ENCODE results near the gene DCAF4. TPM values are rescaled to one million over a fixed set of nuclear protein-coding genes. Genes with fewer than 3 reads are reported as not detected.
"Not testable (repeated sequence)": the region's sequence is repeated elsewhere in the genome, so short reads cannot be mapped to it uniquely, and the experiment has no call there.

The DCAF4 gene
- total and polyA plus RNA-seq, 2 of the 4 experiments (the other 2 are of a cell fraction): 28.8 to 29.4 TPM

DNA sequence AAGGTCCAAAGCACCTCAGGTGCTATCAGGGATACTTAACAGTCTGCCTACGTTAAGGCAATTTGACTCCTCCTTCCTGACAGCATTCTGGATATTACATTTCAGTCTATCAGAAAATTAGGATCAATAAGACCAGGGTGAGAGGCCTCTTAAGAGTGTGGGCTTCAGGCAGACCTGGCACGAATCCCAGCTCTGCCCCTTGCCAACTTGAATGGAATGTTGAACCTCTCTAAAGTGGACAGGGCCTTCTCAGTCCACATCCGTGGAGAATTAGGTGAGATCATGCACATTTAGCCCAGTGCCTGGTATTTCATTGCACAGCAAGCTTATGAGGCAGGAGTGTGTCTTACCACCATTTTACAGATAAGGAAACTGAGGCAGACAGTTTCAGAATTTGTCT is 25.9 kb downstream of the DCAF4 start:
- no peak for ATAC-seq (ENCODE audit: low read depth)
- Histone ChIP-seq H4K8ac (ENCODE audit: low read depth in 2 of 2, low read length in 2 of 2) (no peak overlapping the region), H3K27me3 (ENCODE audit: control insufficient read depth, insufficient read depth, low read length) (no peaks in the 10 kb centered on the region), H3K9ac (ENCODE audit: low read depth, low read length) (no peak overlapping the region), H3K4me2 (ENCODE audit: low read depth, low read length) (no peak overlapping the region), H3K9me3 (ENCODE audit: control insufficient read depth, insufficient read depth, low read length) (no peaks in the 10 kb centered on the region), H3K79me1 (ENCODE audit: low read depth in 1 of 2, low read length in 2 of 2) (no peaks in the 10 kb centered on the region), H2AK5ac (ENCODE audit: low read depth, low read length) (no peak overlapping the region), H2BK5ac (ENCODE audit: low read depth, low read length, poor library complexity, severe bottlenecking) (no peak overlapping the region), H3K27ac (ENCODE audit: insufficient read depth, low read length) (no peak overlapping the region), H2BK120ac (ENCODE audit: low read depth, low read length) (no peak overlapping the region), H3K4me1 (ENCODE audit: control insufficient read depth, insufficient read depth, low read length) (no peaks in the 10 kb centered on the region), H3K14ac (replicated peaks; ENCODE audit: low read depth, low read length) (no peak overlapping the region), H4K5ac (ENCODE audit: low read depth, low read length) (no peak overlapping the region), H2BK20ac (ENCODE audit: low read depth, low read length) (no peak overlapping the region), H2AK9ac (replicated peaks; ENCODE audit: low read depth, low read length, poor library complexity) (no peak overlapping the region), H3K18ac (ENCODE audit: low read depth, low read length) (no peak overlapping the region), H3K4me3 (ENCODE audit: insufficient read depth, low read depth, low read length) (no peak overlapping the region), H3K23ac (ENCODE audit: low read depth, low read length) (no peak overlapping the region), H3K9me1 (ENCODE audit: insufficient read depth, low read length) (peaks cover 1% of the 10 kb centered on the region), H3K4ac (ENCODE audit: low read depth, low read length) (no peak overlapping the region), H2BK15ac (ENCODE audit: low read depth, low read length) (no peak overlapping the region), H4K20me1 (ENCODE audit: insufficient read depth, low read length) (no peaks in the 10 kb centered on the region), H4K91ac (ENCODE audit: insufficient read depth, low read depth, low read length) (no peak overlapping the region), H2AFZ (replicated peaks; ENCODE audit: low read length, poor library complexity) (no peak overlapping the region), H3K56ac (ENCODE audit: extremely low read depth, insufficient read depth, low read length) (no peak overlapping the region), H3K36me3 (ENCODE audit: control insufficient read depth, insufficient read depth, low read length) (peaks cover 19% of the 10 kb centered on the region)
- DNase-seq: no peak
- intact Hi-C loops (cut with micrococcal nuclease): no loop called here
- dilution Hi-C loops (cut with HindIII; ENCODE audit: low sequenced_read_pairs, unreplicated experiment): no loop called here
- BruUV-seq (replicated peaks): no TSS peak
- POLR2A ChIA-PET (ENCODE audit: unreplicated experiment): no interaction called here
- CTCF ChIA-PET: no interaction called here
- 80% methylated on average over 1 of the region's 3 CpGs; no CpG with 5 or more reads in 1 of the 2 experiments for WGBS, 2 experiments (ENCODE audit: extremely low coverage in 2 of 2, insufficient read length in 1 of 2)
- in situ Hi-C loops (cut with MboI; ENCODE audit: low sequenced_read_pairs): no loop called here
- TF ChIP-seq BHLHE40 (IDR thresholded peaks at IDR 0.05; ENCODE audit: low read depth, low read length) (no peak), FOS (IDR thresholded peaks at IDR 0.05; ENCODE audit: low read depth, low read length) (no peak), NFE2L2 (IDR thresholded peaks at IDR 0.05; ENCODE audit: low read depth, low read length) (no peak), RCOR1 (IDR thresholded peaks at IDR 0.05; ENCODE audit: insufficient replicate concordance, low read length) (no peak)
- TF ChIP-seq, protein P1, sequence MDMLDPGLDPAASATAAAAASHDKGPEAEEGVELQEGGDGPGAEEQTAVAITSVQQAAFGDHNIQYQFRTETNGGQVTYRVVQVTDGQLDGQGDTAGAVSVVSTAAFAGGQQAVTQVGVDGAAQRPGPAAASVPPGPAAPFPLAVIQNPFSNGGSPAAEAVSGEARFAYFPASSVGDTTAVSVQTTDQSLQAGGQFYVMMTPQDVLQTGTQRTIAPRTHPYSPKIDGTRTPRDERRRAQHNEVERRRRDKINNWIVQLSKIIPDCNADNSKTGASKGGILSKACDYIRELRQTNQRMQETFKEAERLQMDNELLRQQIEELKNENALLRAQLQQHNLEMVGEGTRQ (IDR thresholded peaks at IDR 0.05; ENCODE audit: low read depth, low read length): no peak
- TF ChIP-seq, protein P2, sequence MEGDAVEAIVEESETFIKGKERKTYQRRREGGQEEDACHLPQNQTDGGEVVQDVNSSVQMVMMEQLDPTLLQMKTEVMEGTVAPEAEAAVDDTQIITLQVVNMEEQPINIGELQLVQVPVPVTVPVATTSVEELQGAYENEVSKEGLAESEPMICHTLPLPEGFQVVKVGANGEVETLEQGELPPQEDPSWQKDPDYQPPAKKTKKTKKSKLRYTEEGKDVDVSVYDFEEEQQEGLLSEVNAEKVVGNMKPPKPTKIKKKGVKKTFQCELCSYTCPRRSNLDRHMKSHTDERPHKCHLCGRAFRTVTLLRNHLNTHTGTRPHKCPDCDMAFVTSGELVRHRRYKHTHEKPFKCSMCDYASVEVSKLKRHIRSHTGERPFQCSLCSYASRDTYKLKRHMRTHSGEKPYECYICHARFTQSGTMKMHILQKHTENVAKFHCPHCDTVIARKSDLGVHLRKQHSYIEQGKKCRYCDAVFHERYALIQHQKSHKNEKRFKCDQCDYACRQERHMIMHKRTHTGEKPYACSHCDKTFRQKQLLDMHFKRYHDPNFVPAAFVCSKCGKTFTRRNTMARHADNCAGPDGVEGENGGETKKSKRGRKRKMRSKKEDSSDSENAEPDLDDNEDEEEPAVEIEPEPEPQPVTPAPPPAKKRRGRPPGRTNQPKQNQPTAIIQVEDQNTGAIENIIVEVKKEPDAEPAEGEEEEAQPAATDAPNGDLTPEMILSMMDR (conservative IDR thresholded peaks at IDR 0.05; ENCODE audit: low read depth, low read length): no peak

DNA sequence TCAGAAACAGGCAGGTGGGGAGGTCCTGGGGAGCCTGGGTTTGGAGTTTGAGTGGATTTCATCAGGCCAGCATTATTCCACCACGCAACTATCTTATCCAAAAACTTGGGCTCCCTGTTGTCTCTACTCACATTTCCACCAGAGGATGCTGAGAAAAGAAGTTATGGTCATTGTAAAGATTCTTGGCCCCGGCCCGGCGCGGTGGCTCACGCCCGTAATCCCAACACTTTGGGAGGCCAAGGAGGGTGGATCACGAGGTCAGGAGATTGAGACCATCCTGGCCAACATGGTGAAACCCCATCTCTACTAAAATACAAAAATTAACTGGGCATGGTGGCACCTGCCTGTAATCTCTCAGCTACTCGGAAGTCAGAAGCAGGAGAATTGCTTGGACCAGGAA is 30.5 kb downstream of the DCAF4 start:
- H2BK5ac ChIP-seq (ENCODE audit: low read depth, low read length, poor library complexity, severe bottlenecking); CTCF ChIA-PET: not testable (repeated sequence)

More for the DNA sequence above, 30.5 kb downstream of the DCAF4 start:
- H3K9me1 ChIP-seq (ENCODE audit: insufficient read depth, low read length); H3K9ac ChIP-seq (ENCODE audit: low read depth, low read length); H3K18ac ChIP-seq (ENCODE audit: low read depth, low read length); H3K4me1 ChIP-seq (ENCODE audit: control insufficient read depth, insufficient read depth, low read length); in situ Hi-C loops (cut with MboI; ENCODE audit: low sequenced_read_pairs); H4K91ac ChIP-seq (ENCODE audit: insufficient read depth, low read depth, low read length); H4K20me1 ChIP-seq (ENCODE audit: insufficient read depth, low read length); H2BK15ac ChIP-seq (ENCODE audit: low read depth, low read length); H2AFZ ChIP-seq (replicated peaks; ENCODE audit: low read length, poor library complexity); BruUV-seq (replicated peaks); H3K27me3 ChIP-seq (ENCODE audit: control insufficient read depth, insufficient read depth, low read length); H3K14ac ChIP-seq (replicated peaks; ENCODE audit: low read depth, low read length); H3K4me2 ChIP-seq (ENCODE audit: low read depth, low read length); H2BK20ac ChIP-seq (ENCODE audit: low read depth, low read length); H4K5ac ChIP-seq (ENCODE audit: low read depth, low read length); ATAC-seq (ENCODE audit: low read depth); H3K79me1 ChIP-seq (ENCODE audit: low read depth in 1 of 2, low read length in 2 of 2); H3K4me3 ChIP-seq (ENCODE audit: insufficient read depth, low read depth, low read length); H4K8ac ChIP-seq (ENCODE audit: low read depth in 2 of 2, low read length in 2 of 2); H3K4ac ChIP-seq (ENCODE audit: low read depth, low read length); H2AK9ac ChIP-seq (replicated peaks; ENCODE audit: low read depth, low read length, poor library complexity); DNase-seq; H3K9me3 ChIP-seq (ENCODE audit: control insufficient read depth, insufficient read depth, low read length); H2AK5ac ChIP-seq (ENCODE audit: low read depth, low read length); H3K23ac ChIP-seq (ENCODE audit: low read depth, low read length); H3K56ac ChIP-seq (ENCODE audit: extremely low read depth, insufficient read depth, low read length); H2BK120ac ChIP-seq (ENCODE audit: low read depth, low read length); H3K27ac ChIP-seq (ENCODE audit: insufficient read depth, low read length); intact Hi-C loops (cut with micrococcal nuclease); dilution Hi-C loops (cut with HindIII; ENCODE audit: low sequenced_read_pairs, unreplicated experiment); POLR2A ChIA-PET (ENCODE audit: unreplicated experiment): not testable (repeated sequence)
- H3K36me3 ChIP-seq (ENCODE audit: control insufficient read depth, insufficient read depth, low read length): peaks cover 33% of the 10 kb centered on the region
- no CpG with 5 or more reads among the region's 9 CpGs for WGBS, 2 experiments (ENCODE audit: extremely low coverage in 2 of 2, insufficient read length in 1 of 2)

All from IMR-90 (cell line).